Measurements from ENCODE around the gene B4GALT3. TPM values are rescaled to one million over a fixed set of nuclear protein-coding genes. Genes with fewer than 3 reads are reported as not detected.

The B4GALT3 gene
- total and polyA plus RNA-seq, 2 donors (not counting 1 experiment from before 2014, with no cell fraction given): 17.8 to 18.7 TPM

GRCh38 chr1:161219078-161219892, 42.0 kb upstream of the B4GALT3 start:
- H3K27ac ChIP-seq (ENCODE audit: insufficient read depth, low read length): no peak overlapping the region
- H3K79me2 ChIP-seq (ENCODE audit: control insufficient read depth, insufficient read depth, low read length): no peaks in the 10 kb centered on the region
- H4K20me1 ChIP-seq (ENCODE audit: control insufficient read depth, extremely low read depth, insufficient read depth, low read length): no peaks in the 10 kb centered on the region
- H3K4me2 ChIP-seq (ENCODE audit: extremely low read depth, insufficient read depth, low read length): no peak overlapping the region
- no peaks in the 10 kb centered on the region for H3K27me3 ChIP-seq (ENCODE audit: control insufficient read depth, insufficient read depth, low read length)
- no peaks in the 10 kb centered on the region for H3K9me3 ChIP-seq (ENCODE audit: control insufficient read depth, insufficient read depth, low read depth, low read length)
- TF ChIP-seq EZH2 (IDR thresholded peaks at IDR 0.05; ENCODE audit: low read length, missing control alignments) (no peak), CTCF (conservative IDR thresholded peaks at IDR 0.05 in 1 of 2, IDR thresholded peaks at IDR 0.05 in 1 of 2; ENCODE audit: low read depth in 1 of 2, low read length in 2 of 2) (no peak)
- no peak overlapping the region for H3K9ac ChIP-seq (ENCODE audit: insufficient read depth, low read length)
- peaks cover 14% of the 10 kb centered on the region for H3K4me1 ChIP-seq (ENCODE audit: control insufficient read depth, extremely low read depth, insufficient read depth, low read length)
- H2AFZ ChIP-seq (ENCODE audit: low read length): no peak overlapping the region
- no peak for DNase-seq (ENCODE audit: low read depth in 2 of 2)
- no peak overlapping the region for H3K4me3 ChIP-seq (replicated peaks in 1 of 4; ENCODE audit: control extremely low read depth in 1 of 4, insufficient read depth in 1 of 4, low read depth in 3 of 4, low read length in 4 of 4)
- peaks cover 3% of the 10 kb centered on the region for H3K36me3 ChIP-seq (ENCODE audit: control insufficient read depth, insufficient read depth, low read length)

GRCh38 chr1:161218301-161219077, 41.2 kb upstream of the B4GALT3 start:
- Histone ChIP-seq H3K9ac (ENCODE audit: insufficient read depth, low read length) (no peak overlapping the region), H3K36me3 (ENCODE audit: control insufficient read depth, insufficient read depth, low read length) (peaks cover 8% of the 10 kb centered on the region), H3K4me3 (replicated peaks in 1 of 4; ENCODE audit: control extremely low read depth in 1 of 4, insufficient read depth in 1 of 4, low read depth in 3 of 4, low read length in 4 of 4) (no peak overlapping the region), H4K20me1 (ENCODE audit: control insufficient read depth, extremely low read depth, insufficient read depth, low read length) (no peaks in the 10 kb centered on the region), H3K4me2 (ENCODE audit: extremely low read depth, insufficient read depth, low read length) (no peak overlapping the region), H3K4me1 (ENCODE audit: control insufficient read depth, extremely low read depth, insufficient read depth, low read length) (peaks cover 14% of the 10 kb centered on the region), H3K9me3 (ENCODE audit: control insufficient read depth, insufficient read depth, low read depth, low read length) (no peaks in the 10 kb centered on the region), H2AFZ (ENCODE audit: low read length) (no peak overlapping the region), H3K27me3 (ENCODE audit: control insufficient read depth, insufficient read depth, low read length) (no peaks in the 10 kb centered on the region), H3K79me2 (ENCODE audit: control insufficient read depth, insufficient read depth, low read length) (no peaks in the 10 kb centered on the region), H3K27ac (ENCODE audit: insufficient read depth, low read length) (no peak overlapping the region)
- TF ChIP-seq EZH2 (IDR thresholded peaks at IDR 0.05; ENCODE audit: low read length, missing control alignments) (no peak), CTCF (conservative IDR thresholded peaks at IDR 0.05 in 1 of 2, IDR thresholded peaks at IDR 0.05 in 1 of 2; ENCODE audit: low read depth in 1 of 2, low read length in 2 of 2) (no peak)
- no peak for DNase-seq (ENCODE audit: low read depth in 2 of 2)

- peaks cover 14% of the 10 kb centered on the region for H3K4me1 ChIP-seq (ENCODE audit: control insufficient read depth, extremely low read depth, insufficient read depth, low read length)
- no peak for TF ChIP-seq CTCF (conservative IDR thresholded peaks at IDR 0.05 in 1 of 2, IDR thresholded peaks at IDR 0.05 in 1 of 2; ENCODE audit: low read depth in 1 of 2, low read length in 2 of 2)
- H3K36me3 ChIP-seq (ENCODE audit: control insufficient read depth, insufficient read depth, low read length): peaks cover 8% of the 10 kb centered on the region
- peak overlapping the region; percentile 90 for H3K27ac ChIP-seq (ENCODE audit: insufficient read depth, low read length)
- H3K9me3 ChIP-seq (ENCODE audit: control insufficient read depth, insufficient read depth, low read depth, low read length): no peaks in the 10 kb centered on the region
- no peak overlapping the region for H3K4me3 ChIP-seq (replicated peaks in 1 of 4; ENCODE audit: control extremely low read depth in 1 of 4, insufficient read depth in 1 of 4, low read depth in 3 of 4, low read length in 4 of 4)
- no peak overlapping the region for H3K9ac ChIP-seq (ENCODE audit: insufficient read depth, low read length)
- H4K20me1 ChIP-seq (ENCODE audit: control insufficient read depth, extremely low read depth, insufficient read depth, low read length): no peaks in the 10 kb centered on the region
- no peak overlapping the region for H2AFZ ChIP-seq (ENCODE audit: low read length)
- no peaks in the 10 kb centered on the region for H3K79me2 ChIP-seq (ENCODE audit: control insufficient read depth, insufficient read depth, low read length)
- no peaks in the 10 kb centered on the region for H3K27me3 ChIP-seq (ENCODE audit: control insufficient read depth, insufficient read depth, low read length)
- no peak overlapping the region for H3K4me2 ChIP-seq (ENCODE audit: extremely low read depth, insufficient read depth, low read length)
- no peak for DNase-seq (ENCODE audit: low read depth in 2 of 2)
Measured at GRCh38 chr1:161217831-161218230, 40.5 kb upstream of the B4GALT3 start.

All from fibroblast of lung (primary cell).